Sigmoid colon (tissue), 3 donors: ENCODE data around the gene KRTAP5-2.

Source experiments
- POLR2A ChIP-seq, 2 donors: fragments of 450-650 bp; IDR thresholded peaks; one replicate each; pipeline ENCODE4 v1.6.1; 2016; ENCODE audit warnings: antibody characterized with exemption in 2 of 2, mild to moderate bottlenecking in 2 of 2, moderate library complexity in 2 of 2
- TF ChIP-seq, protein P1 (sequence below), 4 experiments: fragments of 450-650 bp in 3 of 4; fragments of 200-600 bp in 1 of 4; IDR thresholded peaks; one replicate each; pipeline ENCODE4 v1.5.1; 2016 to 2019; ENCODE audit warnings: antibody characterized with exemption in 4 of 4, mild to moderate bottlenecking in 3 of 4, moderate library complexity in 2 of 4

DNA sequence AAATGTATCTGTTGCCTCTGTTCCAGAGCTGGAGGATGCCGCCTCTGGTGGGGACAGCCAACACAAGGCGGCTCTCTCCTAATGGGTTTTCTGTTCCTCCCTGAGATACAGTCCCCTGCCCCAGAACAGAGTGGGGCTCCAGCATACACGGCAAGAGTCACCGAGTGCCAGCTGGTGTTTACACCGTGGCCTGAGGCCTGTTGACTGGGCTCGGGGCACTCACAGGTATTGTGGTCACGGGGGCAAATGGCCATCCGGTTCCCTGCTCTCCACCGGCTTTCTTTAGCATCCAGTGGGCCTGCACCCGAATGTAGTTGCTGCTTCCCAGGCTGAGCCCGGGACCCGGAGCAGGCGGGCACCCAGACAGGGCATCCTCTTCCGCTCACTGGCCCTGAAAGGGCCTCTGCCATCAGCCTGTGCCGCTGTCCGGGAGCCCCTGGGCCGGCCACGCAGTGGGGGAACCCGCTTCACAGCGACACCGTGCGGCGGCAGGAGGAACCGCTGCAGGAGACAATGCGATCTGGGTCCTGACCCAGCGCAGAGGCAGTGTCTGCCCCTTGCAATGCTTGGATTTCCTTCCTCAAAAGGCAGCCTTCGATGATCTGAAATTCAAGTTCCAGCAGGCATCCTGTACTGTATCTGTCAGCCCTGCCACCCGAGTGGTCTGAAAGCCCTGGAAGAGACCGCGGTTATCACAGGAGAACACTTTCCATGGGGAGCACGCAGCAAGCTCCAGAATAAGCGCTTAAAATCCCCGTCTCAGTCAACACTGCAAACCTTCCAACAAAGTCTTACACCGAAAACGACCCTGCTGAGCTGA lies 30.6 kb upstream of the KRTAP5-2 start:
- TF ChIP-seq, protein P1, sequence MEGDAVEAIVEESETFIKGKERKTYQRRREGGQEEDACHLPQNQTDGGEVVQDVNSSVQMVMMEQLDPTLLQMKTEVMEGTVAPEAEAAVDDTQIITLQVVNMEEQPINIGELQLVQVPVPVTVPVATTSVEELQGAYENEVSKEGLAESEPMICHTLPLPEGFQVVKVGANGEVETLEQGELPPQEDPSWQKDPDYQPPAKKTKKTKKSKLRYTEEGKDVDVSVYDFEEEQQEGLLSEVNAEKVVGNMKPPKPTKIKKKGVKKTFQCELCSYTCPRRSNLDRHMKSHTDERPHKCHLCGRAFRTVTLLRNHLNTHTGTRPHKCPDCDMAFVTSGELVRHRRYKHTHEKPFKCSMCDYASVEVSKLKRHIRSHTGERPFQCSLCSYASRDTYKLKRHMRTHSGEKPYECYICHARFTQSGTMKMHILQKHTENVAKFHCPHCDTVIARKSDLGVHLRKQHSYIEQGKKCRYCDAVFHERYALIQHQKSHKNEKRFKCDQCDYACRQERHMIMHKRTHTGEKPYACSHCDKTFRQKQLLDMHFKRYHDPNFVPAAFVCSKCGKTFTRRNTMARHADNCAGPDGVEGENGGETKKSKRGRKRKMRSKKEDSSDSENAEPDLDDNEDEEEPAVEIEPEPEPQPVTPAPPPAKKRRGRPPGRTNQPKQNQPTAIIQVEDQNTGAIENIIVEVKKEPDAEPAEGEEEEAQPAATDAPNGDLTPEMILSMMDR (IDR thresholded peaks at IDR 0.05): peak; percentile 60 to 83 (median 67)
- TF ChIP-seq POLR2A (IDR thresholded peaks at IDR 0.05): no peak
